Peyer's patch (tissue), 4 donors: Measurements from ENCODE around the gene KIRREL3.

Experiments
- POLR2A ChIP-seq, 2 donors: fragments of 450-650 bp; IDR thresholded peaks; one replicate each; pipeline ENCODE4 v1.5.1; 2017; ENCODE audit warnings: antibody characterized with exemption in 2 of 2, mild to moderate bottlenecking in 2 of 2, moderate library complexity in 2 of 2
- TF ChIP-seq, protein P1 (sequence below), 6 experiments: fragments of 450-650 bp in 4 of 6; fragments of 200-600 bp in 2 of 6; sonication (generic) in 1 of 6; IDR thresholded peaks; one replicate each; pipeline ENCODE4 v1.5.1; 2017 to 2019; ENCODE audit warnings: antibody characterized with exemption in 6 of 6, mild to moderate bottlenecking in 3 of 6, moderate library complexity in 1 of 6

DNA sequence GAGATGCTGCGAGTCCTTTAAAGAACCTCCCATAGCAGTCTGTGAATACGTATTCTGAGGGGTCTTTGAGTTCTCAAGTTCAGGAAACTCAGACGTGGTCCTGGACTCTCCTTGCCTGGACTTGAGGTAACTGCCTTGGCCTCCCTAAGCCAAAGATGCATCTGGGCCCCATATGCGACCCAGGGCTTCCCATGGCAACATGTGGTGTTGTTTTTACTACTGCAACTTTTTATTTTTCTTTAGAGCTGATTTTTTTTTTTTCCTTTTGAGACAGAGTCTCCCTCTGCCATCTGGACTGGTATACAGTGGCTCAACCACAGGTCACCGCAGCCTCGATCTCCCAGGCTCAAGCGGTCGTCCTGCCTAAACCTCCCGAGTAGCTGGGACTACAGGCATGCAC is 324.0 kb downstream of the KIRREL3 start:
- TF ChIP-seq, protein P1, sequence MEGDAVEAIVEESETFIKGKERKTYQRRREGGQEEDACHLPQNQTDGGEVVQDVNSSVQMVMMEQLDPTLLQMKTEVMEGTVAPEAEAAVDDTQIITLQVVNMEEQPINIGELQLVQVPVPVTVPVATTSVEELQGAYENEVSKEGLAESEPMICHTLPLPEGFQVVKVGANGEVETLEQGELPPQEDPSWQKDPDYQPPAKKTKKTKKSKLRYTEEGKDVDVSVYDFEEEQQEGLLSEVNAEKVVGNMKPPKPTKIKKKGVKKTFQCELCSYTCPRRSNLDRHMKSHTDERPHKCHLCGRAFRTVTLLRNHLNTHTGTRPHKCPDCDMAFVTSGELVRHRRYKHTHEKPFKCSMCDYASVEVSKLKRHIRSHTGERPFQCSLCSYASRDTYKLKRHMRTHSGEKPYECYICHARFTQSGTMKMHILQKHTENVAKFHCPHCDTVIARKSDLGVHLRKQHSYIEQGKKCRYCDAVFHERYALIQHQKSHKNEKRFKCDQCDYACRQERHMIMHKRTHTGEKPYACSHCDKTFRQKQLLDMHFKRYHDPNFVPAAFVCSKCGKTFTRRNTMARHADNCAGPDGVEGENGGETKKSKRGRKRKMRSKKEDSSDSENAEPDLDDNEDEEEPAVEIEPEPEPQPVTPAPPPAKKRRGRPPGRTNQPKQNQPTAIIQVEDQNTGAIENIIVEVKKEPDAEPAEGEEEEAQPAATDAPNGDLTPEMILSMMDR (IDR thresholded peaks at IDR 0.05), result no peak
- no peak for TF ChIP-seq POLR2A (IDR thresholded peaks at IDR 0.05)
